Choroid plexus epithelial cell (primary cell): ENCODE results near the gene ANKRD53.

Source experiments
- DNase-seq: peaks from one replicate; pipeline ENCODE4 v3.0.0-alpha.2; 2010; ENCODE audit warnings: low read depth
- H3K4me3 ChIP-seq: 2 replicates; pipeline ENCODE4 v1.5.1; 2011; ENCODE audit warnings: low read depth, mild to moderate bottlenecking, control low read depth, low read length, moderate library complexity
- CTCF ChIP-seq: conservative IDR thresholded peaks from 2 replicates; pipeline ENCODE4 v1.5.1; 2011; ENCODE audit warnings: low read depth, mild to moderate bottlenecking, control low read depth, inconsistent platforms, low read length, moderate library complexity

ANKRD53 gene

DNA sequence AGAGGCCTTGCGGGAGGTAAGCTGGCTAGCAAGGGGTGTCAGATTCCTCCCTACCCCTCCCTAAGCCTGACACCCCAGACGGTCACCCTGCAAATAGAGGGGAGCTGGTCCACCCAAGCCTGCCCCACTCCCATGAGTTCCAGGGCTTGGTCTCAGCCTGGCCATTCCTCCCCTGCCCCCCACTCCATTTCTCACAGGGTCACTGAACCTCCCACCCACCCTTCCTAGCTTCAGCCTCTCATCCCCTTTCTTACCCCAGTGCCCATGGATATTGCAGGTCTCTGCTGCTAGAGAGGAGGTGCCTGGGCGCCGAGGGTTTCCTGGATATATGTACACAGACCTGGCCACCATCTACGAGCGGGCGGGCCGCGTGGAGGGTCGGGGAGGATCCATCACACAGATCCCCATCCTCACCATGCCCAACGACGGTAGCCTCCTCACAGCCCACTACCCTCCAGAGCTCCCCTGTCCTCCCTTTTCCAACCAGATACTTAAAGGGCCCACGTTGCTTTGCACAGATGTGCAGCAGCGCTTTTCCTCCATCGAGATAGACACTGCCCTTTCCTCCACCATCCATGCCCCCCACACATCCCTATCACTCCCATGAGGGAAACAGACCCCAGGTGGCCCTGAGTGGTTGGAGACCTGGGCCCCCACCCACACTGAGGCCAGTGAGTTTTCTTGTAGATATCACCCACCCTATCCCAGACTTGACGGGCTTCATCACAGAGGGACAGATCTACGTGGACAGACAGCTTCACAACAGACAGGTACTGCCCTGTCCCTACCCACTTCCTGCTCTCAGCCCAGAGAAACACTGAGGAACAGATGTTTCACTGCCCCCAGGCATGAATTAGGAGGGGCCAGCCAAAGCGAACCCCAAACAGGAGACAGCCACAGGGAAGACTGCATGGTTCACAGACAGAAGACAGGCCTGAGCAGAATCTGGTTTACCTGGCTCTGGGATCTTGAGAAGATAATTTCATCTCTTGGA is 15.2 kb upstream of the ANKRD53 start:
- DNase-seq: no peak
- H3K4me3 ChIP-seq: no peak overlapping the region
- TF ChIP-seq CTCF: no peak

- TF ChIP-seq CTCF: no peak
- no peak for DNase-seq
Measured at GRCh38 chr2:70964133-70964532, 14.3 kb upstream of the ANKRD53 start.

DNA sequence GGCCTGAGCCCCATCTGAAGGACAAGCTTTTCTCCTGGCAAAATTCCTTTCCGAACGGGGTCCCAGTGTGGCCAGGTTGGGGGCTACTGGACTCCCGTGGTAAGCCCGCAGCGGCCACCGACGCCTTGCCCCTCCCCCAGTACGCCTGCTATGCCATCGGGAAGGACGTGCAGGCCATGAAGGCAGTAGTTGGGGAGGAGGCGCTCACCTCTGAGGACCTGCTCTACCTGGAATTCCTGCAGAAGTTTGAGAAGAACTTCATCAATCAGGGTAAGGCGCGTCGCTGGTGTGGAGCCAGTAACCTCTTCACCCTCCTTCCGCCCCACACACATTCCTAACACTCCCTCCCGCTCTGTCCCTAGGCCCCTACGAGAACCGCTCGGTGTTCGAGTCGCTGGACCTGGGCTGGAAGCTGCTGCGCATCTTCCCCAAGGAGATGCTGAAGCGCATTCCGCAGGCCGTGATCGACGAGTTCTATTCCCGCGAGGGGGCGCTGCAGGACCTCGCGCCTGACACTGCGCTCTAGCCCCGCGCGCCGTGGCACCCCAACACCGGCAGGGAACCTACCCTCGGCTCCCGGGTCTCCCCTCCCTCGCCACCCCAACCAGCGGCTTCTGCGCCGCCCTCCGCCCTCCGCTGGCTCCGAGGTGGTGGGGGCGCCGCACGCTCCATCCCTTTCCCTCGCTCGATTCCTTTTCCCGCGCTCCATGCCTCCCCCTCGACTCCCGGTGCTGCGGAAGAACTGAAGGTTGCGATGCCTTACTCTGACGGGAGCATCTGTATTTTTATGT is 13.6 kb upstream of the ANKRD53 start:
- DNase-seq: peak; percentile 70
- TF ChIP-seq CTCF: peak; percentile 76

More at GRCh38 chr2:70964133-70964532, 14.3 kb upstream of the ANKRD53 start:
- no peak overlapping the region for H3K4me3 ChIP-seq

GRCh38 chr2:70965506-70965905 is 12.9 kb upstream of the ANKRD53 start:
- no peak for TF ChIP-seq CTCF
- DNase-seq: no peak
- no peak overlapping the region for H3K4me3 ChIP-seq

More for the DNA sequence above, 13.6 kb upstream of the ANKRD53 start:
- peak overlapping the region; percentile 54 for H3K4me3 ChIP-seq

GRCh38 chr2:70966681-70967080 is 11.7 kb upstream of the ANKRD53 start:
- no peak for TF ChIP-seq CTCF
- no peak for DNase-seq
- H3K4me3 ChIP-seq: no peak overlapping the region

- TF ChIP-seq CTCF: no peak
- no peak for DNase-seq
- no peak overlapping the region for H3K4me3 ChIP-seq
Measured at GRCh38 chr2:70967189-70967588, 11.2 kb upstream of the ANKRD53 start.
